Muscle of arm (tissue), 12 donors: Measurements from ENCODE around the gene ANO3. TPM values are rescaled to one million over a fixed set of nuclear protein-coding genes. Genes with fewer than 3 reads are reported as not detected.
A peak's percentile ranks its signal among the peaks of the same experiment; 100 is the strongest.
"Not testable (repeated sequence)": the region's sequence is repeated elsewhere in the genome, so short reads cannot be mapped to it uniquely, and the experiment has no call there.

ENCODE experiments used
- DNase-seq: peaks from one replicate; pipeline ENCODE4 v3.0.0-alpha.2; 2013
- polyA plus RNA-seq, 12 donors: library from polyadenylated mRNA; unstranded; fragments of 120-200 nt; gene quantifications; one replicate each; pipeline ENCODE4 v1.2.1, GENCODE V29; 2013; ENCODE audit not compliant: insufficient read length in 12 of 12

Gene ANO3
- polyA plus RNA-seq, 12 donors: 0.07 to 0.80 (median 0.25) TPM; not detected in 2

GRCh38 chr11:26623076-26623659 lies 291.2 kb downstream of the ANO3 start:
- no peak for DNase-seq

GRCh38 chr11:26626346-26626745 lies 294.4 kb downstream of the ANO3 start:
- DNase-seq: no peak

- DNase-seq: no peak
Measured at GRCh38 chr11:26632691-26633159, 300.8 kb downstream of the ANO3 start.

- not testable (repeated sequence) for DNase-seq
Measured at GRCh38 chr11:26643314-26643713, 311.4 kb downstream of the ANO3 start.

GRCh38 chr11:26649884-26650283 lies 318.0 kb downstream of the ANO3 start:
- peak; percentile 28 for DNase-seq

GRCh38 chr11:26651916-26652315 lies 320.0 kb downstream of the ANO3 start:
- no peak for DNase-seq

GRCh38 chr11:26655287-26655686 lies 323.4 kb downstream of the ANO3 start:
- DNase-seq: no peak

- no peak for DNase-seq
Measured at GRCh38 chr11:26662916-26663315, 331.0 kb downstream of the ANO3 start.

- DNase-seq: no peak
Measured at GRCh38 chr11:26665036-26665435, 333.1 kb downstream of the ANO3 start.

GRCh38 chr11:26665946-26666345 lies 334.0 kb downstream of the ANO3 start:
- no peak for DNase-seq

GRCh38 chr11:26675233-26675928 lies 343.5 kb downstream of the ANO3 start:
- DNase-seq: no peak

GRCh38 chr11:26676641-26677040 lies 344.7 kb downstream of the ANO3 start:
- no peak for DNase-seq

GRCh38 chr11:26677566-26677965 lies 345.6 kb downstream of the ANO3 start:
- no peak for DNase-seq

GRCh38 chr11:26687351-26687750 lies 355.4 kb downstream of the ANO3 start:
- no peak for DNase-seq

GRCh38 chr11:26688701-26689100 lies 356.8 kb downstream of the ANO3 start:
- DNase-seq: no peak

GRCh38 chr11:26696330-26696729 lies 364.4 kb downstream of the ANO3 start:
- DNase-seq: no peak

- DNase-seq: no peak
Measured at GRCh38 chr11:26698224-26698623, 366.3 kb downstream of the ANO3 start.

- no peak for DNase-seq
Measured at GRCh38 chr11:26700574-26701235, 368.8 kb downstream of the ANO3 start.

- peak; percentile 83 for DNase-seq
Measured at GRCh38 chr11:26702406-26702805, 370.5 kb downstream of the ANO3 start.

GRCh38 chr11:26703411-26704191 lies 371.7 kb downstream of the ANO3 start:
- DNase-seq: no peak

GRCh38 chr11:26704249-26704648 lies 372.3 kb downstream of the ANO3 start:
- no peak for DNase-seq

- DNase-seq: no peak
Measured at GRCh38 chr11:26706181-26706580, 374.3 kb downstream of the ANO3 start.
